GM10847 (cell line): ENCODE results near the gene GAB1.

Experiments used
- POLR2A ChIP-seq: IDR thresholded peaks from 2 replicates; pipeline ENCODE4 v1.6.1; 2011; ENCODE audit not compliant: insufficient read length; ENCODE audit errors: extremely low read depth

The GAB1 gene

GRCh38 chr4:143351149-143351691 lies 14.5 kb downstream of the GAB1 start:
- no peak for TF ChIP-seq POLR2A

- TF ChIP-seq POLR2A: no peak
Observed at GRCh38 chr4:143351774-143352451, 15.2 kb downstream of the GAB1 start.

GRCh38 chr4:143352720-143353119 lies 16.0 kb downstream of the GAB1 start:
- TF ChIP-seq POLR2A: no peak

- no peak for TF ChIP-seq POLR2A
Observed at GRCh38 chr4:143353797-143354196, 17.1 kb downstream of the GAB1 start.

GRCh38 chr4:143354990-143355389 lies 18.3 kb downstream of the GAB1 start:
- no peak for TF ChIP-seq POLR2A

GRCh38 chr4:143355540-143356217 lies 19.0 kb downstream of the GAB1 start:
- TF ChIP-seq POLR2A: no peak

GRCh38 chr4:143356493-143356892 lies 19.8 kb downstream of the GAB1 start:
- no peak for TF ChIP-seq POLR2A

GRCh38 chr4:143357161-143357845 lies 20.6 kb downstream of the GAB1 start:
- no peak for TF ChIP-seq POLR2A

GRCh38 chr4:143358419-143358818 lies 21.7 kb downstream of the GAB1 start:
- TF ChIP-seq POLR2A: no peak

- no peak for TF ChIP-seq POLR2A
Observed at GRCh38 chr4:143358923-143359643, 22.4 kb downstream of the GAB1 start.

GRCh38 chr4:143359644-143360193 lies 23.0 kb downstream of the GAB1 start:
- TF ChIP-seq POLR2A: no peak

GRCh38 chr4:143360838-143361625 lies 24.4 kb downstream of the GAB1 start:
- TF ChIP-seq POLR2A: no peak

- no peak for TF ChIP-seq POLR2A
Observed at GRCh38 chr4:143362349-143363046, 25.8 kb downstream of the GAB1 start.

- no peak for TF ChIP-seq POLR2A
Observed at GRCh38 chr4:143363332-143363731, 26.7 kb downstream of the GAB1 start.
